ENCODE data around the gene KBTBD4.
"Not testable (repeated sequence)": the region's sequence is repeated elsewhere in the genome, so short reads cannot be mapped to it uniquely, and the experiment has no call there.

Gene KBTBD4

DNA sequence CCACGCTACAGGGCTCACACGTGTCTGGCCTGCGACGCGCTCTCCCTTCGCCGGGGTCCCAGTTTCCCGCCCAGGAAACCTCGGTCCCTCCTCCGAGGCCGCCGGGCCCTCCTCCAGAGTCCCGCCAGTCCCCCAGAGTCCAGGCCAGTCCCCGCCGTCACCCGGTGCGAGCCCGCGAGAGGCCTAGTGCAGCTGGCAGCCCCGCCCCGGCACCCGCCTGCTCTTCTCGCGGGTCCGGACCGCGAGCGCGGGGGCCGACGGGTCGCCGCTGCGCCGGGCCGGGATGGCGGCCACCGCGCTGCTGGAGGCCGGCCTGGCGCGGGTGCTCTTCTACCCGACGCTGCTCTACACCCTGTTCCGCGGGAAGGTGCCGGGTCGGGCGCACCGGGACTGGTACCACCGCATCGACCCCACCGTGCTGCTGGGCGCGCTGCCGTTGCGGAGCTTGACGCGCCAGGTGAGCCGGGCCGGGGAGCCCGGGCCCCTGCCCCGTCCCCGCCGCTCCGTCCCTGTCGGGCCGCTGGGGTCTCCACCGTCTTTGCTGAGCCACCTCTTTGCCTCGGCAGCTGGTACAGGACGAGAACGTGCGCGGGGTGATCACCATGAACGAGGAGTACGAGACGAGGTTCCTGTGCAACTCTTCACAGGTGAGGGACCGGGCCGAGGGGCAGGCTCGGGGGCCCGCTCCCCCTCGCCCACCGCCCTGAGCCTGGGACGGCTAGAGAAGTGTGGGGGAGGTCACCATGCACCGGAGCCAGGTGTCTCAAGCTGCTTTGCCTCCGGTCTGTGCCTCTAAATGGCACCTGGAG is 13.2 kb downstream of the KBTBD4 start, which contains the start of gene PTPMT1:
PTPMT1 (plus strand) TSS at position 260 of the 809 bp plus-strand sequence; CDS start at position 284, 24 bp downstream.
- peak; percentile 79 for DNase-seq (ENCODE audit: low read depth)
- H3K4me3 ChIP-seq (ENCODE audit: low read length): peak within 1 kb of the TSS; percentile 70
- TF ChIP-seq, protein P1, sequence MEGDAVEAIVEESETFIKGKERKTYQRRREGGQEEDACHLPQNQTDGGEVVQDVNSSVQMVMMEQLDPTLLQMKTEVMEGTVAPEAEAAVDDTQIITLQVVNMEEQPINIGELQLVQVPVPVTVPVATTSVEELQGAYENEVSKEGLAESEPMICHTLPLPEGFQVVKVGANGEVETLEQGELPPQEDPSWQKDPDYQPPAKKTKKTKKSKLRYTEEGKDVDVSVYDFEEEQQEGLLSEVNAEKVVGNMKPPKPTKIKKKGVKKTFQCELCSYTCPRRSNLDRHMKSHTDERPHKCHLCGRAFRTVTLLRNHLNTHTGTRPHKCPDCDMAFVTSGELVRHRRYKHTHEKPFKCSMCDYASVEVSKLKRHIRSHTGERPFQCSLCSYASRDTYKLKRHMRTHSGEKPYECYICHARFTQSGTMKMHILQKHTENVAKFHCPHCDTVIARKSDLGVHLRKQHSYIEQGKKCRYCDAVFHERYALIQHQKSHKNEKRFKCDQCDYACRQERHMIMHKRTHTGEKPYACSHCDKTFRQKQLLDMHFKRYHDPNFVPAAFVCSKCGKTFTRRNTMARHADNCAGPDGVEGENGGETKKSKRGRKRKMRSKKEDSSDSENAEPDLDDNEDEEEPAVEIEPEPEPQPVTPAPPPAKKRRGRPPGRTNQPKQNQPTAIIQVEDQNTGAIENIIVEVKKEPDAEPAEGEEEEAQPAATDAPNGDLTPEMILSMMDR (IDR thresholded peaks at IDR 0.05; ENCODE audit: insufficient read depth, low read depth, low read length, missing control alignments): no peak

DNA sequence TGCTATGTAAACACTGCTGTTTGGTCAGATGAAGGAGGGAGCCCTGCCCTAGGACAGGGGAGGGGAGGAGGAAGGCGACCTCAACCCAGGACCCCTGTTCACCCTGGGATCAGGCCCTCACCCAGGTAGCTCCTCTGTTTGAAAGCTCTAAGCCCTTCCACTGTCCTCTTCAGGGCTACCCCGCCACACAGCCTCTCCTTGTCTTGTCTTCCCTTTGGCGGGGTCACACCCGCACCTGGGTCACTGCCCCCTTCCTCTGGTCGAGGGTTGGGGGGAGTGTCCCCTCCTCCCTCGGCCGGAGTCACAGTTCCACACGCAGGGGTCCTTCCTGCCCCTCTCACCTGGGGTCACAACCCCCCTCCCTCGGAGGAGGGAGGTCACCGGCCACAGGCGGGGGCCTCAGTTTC is 13.8 kb downstream of the KBTBD4 start:
- no peak for DNase-seq (ENCODE audit: low read depth)
- H3K4me3 ChIP-seq (ENCODE audit: low read length): peak overlapping the region; percentile 70
- TF ChIP-seq, protein P1 (IDR thresholded peaks at IDR 0.05; ENCODE audit: insufficient read depth, low read depth, low read length, missing control alignments): no peak

DNA sequence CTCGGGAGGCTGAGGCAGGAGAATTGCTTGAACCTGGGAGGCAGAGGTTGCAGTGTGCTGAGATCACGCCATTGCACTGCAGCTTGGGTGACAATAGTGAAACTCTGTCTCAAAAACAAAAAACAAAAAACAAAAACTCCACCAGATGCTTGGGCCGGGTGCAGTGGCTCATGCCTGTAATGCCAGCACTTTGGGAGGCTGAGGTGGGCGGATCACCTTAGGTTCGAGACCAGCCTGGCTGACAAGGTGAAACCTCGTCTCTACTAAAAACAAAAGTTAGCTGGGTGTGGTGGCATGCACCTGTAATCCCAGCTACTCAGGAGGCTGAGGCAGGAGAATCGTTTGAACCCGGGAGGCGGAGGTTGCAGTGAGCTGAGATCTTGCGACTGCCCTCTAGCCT is 14.4 kb downstream of the KBTBD4 start:
- not testable (repeated sequence) for DNase-seq (ENCODE audit: low read depth); H3K4me3 ChIP-seq (ENCODE audit: low read length)

DNA sequence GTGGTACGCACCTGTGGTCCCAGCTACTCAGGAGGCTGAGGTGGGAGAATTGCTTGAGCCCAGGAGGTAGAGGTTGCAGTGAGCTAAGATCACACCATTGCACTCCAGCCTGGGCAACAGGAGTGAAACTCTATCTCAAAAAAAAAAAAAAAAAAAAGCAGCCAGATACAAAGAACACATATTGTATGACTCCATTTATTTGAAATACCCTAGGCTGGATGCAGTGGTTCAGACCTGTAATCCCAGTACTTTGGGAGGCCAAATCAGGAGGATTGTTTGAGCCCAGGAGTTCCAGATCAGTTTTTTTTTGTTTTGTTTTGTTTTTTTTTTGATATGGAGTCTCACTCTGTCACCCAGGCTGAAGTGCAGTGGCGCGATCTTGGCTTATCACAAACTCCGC is 16.4 kb downstream of the KBTBD4 start:
- not testable (repeated sequence) for DNase-seq (ENCODE audit: low read depth); H3K4me3 ChIP-seq (ENCODE audit: low read length)

DNA sequence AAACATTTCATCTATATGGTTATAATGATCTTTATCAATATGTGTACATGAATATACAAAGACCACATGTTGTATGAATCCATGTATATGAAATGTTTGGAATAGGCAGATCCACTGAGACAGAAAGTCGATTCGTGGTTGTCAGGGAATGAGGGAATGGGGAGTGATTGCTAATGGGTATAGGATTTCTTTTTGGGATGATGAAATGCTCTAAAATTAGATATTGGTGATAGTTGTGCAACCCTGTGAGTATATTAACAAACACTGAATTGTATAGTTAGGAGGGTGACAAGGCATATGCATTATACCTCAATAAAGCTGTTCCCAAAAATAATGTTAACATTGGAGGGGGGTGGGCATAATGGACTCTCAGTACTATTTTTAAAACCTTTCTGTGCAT is 18.3 kb downstream of the KBTBD4 start:
- no peak overlapping the region for H3K4me3 ChIP-seq (ENCODE audit: low read length)
- peak; percentile 26 for DNase-seq (ENCODE audit: low read depth)
- TF ChIP-seq, protein P1 (IDR thresholded peaks at IDR 0.05; ENCODE audit: insufficient read depth, low read depth, low read length, missing control alignments): no peak

DNA sequence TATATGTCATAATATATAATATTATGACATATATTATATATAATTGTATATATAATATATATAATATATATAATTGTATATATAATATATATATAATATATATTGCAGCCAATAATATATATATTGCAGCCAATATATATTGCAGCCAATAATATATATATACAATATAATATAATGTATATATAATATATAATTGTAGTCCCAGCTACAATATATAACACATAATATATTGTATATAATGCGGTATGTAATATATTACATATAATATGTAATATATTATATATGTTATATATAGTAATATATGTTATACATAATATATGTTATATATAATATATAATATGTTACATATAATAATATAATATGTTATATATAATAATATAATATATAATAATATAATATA is 20.1 kb downstream of the KBTBD4 start:
- no peak for DNase-seq (ENCODE audit: low read depth)
- TF ChIP-seq, protein P1 (IDR thresholded peaks at IDR 0.05; ENCODE audit: insufficient read depth, low read depth, low read length, missing control alignments): no peak
- no peak overlapping the region for H3K4me3 ChIP-seq (ENCODE audit: low read length)

DNA sequence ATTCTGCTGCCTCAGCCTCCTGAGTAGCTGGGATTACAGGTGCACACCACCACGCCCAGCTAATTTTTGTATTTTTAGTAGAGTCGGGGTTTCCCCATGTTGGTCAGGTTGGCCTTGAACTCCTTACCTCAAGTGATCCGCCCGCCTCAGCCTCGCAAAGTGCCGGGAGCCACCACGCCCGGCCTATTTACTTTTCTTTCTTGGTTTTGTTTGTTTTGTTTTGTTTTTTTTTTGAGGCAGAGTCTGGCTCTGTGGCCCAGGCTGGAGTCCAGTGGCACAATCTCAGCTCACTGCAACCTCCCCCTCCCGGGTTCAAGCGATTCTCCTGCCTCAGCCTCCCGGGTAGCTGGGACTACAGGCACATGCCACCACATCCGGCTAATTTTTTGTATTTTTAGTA is 21.8 kb downstream of the KBTBD4 start:
- DNase-seq (ENCODE audit: low read depth); H3K4me3 ChIP-seq (ENCODE audit: low read length): not testable (repeated sequence)

DNA sequence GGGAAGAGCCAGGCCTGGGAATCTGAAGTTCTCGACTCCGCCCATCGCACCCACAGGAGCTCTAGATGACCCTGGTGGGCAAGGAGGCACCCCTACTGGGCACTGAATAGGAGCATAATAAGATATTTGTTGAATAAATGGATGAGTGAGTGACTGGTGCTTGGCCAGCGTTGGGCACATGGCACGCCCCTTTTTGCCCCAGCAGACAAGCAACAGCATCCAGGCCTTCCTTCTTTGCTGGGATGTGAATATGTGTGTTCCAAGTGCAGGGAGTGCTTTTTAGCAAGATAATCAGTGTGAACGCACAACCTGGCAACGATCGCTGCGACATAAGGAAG is 25.4 kb downstream of the KBTBD4 start:
- TF ChIP-seq, protein P1 (IDR thresholded peaks at IDR 0.05; ENCODE audit: insufficient read depth, low read depth, low read length, missing control alignments): no peak
- DNase-seq (ENCODE audit: low read depth): peak; percentile 53
- peak overlapping the region; percentile 49 for H3K4me3 ChIP-seq (ENCODE audit: low read length)
